PC-9 (cell line): Measurements from ENCODE around the gene HSPA1A. TPM values are rescaled to one million over a fixed set of nuclear protein-coding genes. Genes with fewer than 3 reads are reported as not detected.

Experiments used
- BruUV-seq: library from RNA; stranded (reverse); fragments of 400-500 nt; replicated peaks from 2 replicates; lab custom pipeline; 2021; lab: Mats Ljungman, UMichigan
- CTCF ChIA-PET: fragments of 300-600 bp; sonication (Branson Sonifier 250); formaldehyde crosslinking; loops from one replicate; lab custom pipeline; 2022; ENCODE audit warnings: antibody characterized with exemption; lab: Charles Lee
- POLR2A ChIA-PET: fragments of 300-600 bp; sonication (Branson Sonifier 250); formaldehyde crosslinking; loops from one replicate; lab custom pipeline; 2022; ENCODE audit warnings: antibody characterized with exemption; ENCODE audit not compliant: unreplicated experiment; lab: Charles Lee
- DNase-seq, 2 experiments: peaks; one replicate each; pipeline versions ENCODE4 v3.0.0 to v3.0.0-alpha.2; 2015 to 2022; ENCODE audit warnings: mixed read lengths in 1 of 2
- H2AFZ ChIP-seq: fragments of 200-600 bp; sonication (generic); 2 replicates; pipeline ENCODE4 v1.8.1; 2017; ENCODE audit warnings: antibody characterized with exemption
- H3F3A ChIP-seq: fragments of 200-600 bp; sonication (generic); 2 replicates; pipeline ENCODE4 v1.8.1; 2017; ENCODE audit warnings: antibody characterized with exemption, mild to moderate bottlenecking, low read depth; ENCODE audit not compliant: insufficient read depth
- H3K27ac ChIP-seq: fragments of 200-600 bp; sonication (generic); 2 replicates; pipeline ENCODE4 v1.6.1; 2016; ENCODE audit warnings: mixed run types
- H3K27me3 ChIP-seq: fragments of 200-600 bp; sonication (generic); 2 replicates; pipeline ENCODE4 v1.6.1; 2016; ENCODE audit warnings: low read depth, mixed run types; ENCODE audit not compliant: insufficient read depth
- H3K36me3 ChIP-seq: fragments of 200-600 bp; sonication (generic); 2 replicates; pipeline ENCODE4 v1.6.1; 2016; ENCODE audit warnings: low read depth, mixed run types
- H3K4me1 ChIP-seq: fragments of 200-600 bp; sonication (generic); replicated peaks from 2 replicates; pipeline ENCODE4 v1.6.1; 2016; ENCODE audit warnings: mixed run types; ENCODE audit not compliant: insufficient read depth
- H3K4me2 ChIP-seq: fragments of 200-600 bp; sonication (generic); 2 replicates; pipeline ENCODE4 v1.6.1; 2017; ENCODE audit warnings: mixed run types
- H3K4me3 ChIP-seq: fragments of 200-600 bp; sonication (generic); 2 replicates; pipeline ENCODE4 v1.6.1; 2016; ENCODE audit warnings: mixed run types
- H3K79me2 ChIP-seq: fragments of 200-600 bp; sonication (generic); 2 replicates; pipeline ENCODE4 v1.6.1; 2017; ENCODE audit warnings: low read depth, mixed run types
- H3K9me2 ChIP-seq: fragments of 200-600 bp; sonication (generic); 2 replicates; pipeline ENCODE4 v1.8.1; 2017; ENCODE audit warnings: mild to moderate bottlenecking; ENCODE audit not compliant: insufficient read depth
- H3K9me3 ChIP-seq: fragments of 200-600 bp; sonication (generic); 2 replicates; pipeline ENCODE4 v1.8.1; 2016; ENCODE audit warnings: low read depth; ENCODE audit not compliant: insufficient read depth
- H4K20me1 ChIP-seq: fragments of 200-600 bp; sonication (generic); 2 replicates; pipeline ENCODE4 v1.8.1; 2017; ENCODE audit not compliant: insufficient read depth
- EZH2 ChIP-seq: fragments of 200-600 bp; sonication (generic); IDR thresholded peaks from 2 replicates; pipeline ENCODE4 v1.8.0; 2017; ENCODE audit warnings: antibody characterized with exemption, low read depth
- intact Hi-C: fragments of 100-400 bp; cut with micrococcal nuclease; formaldehyde crosslinking; loops from one replicate; pipeline ENCODE4 v1.10.0; 2022; ENCODE audit not compliant: unreplicated experiment
- total RNA-seq: library from RNA; stranded (reverse); gene quantifications from 2 replicates; pipeline ENCODE4 v1.2.3, GENCODE V29; 2021
- TF ChIP-seq, protein P1 (sequence below): fragments of 200-600 bp; sonication (generic); conservative IDR thresholded peaks from 2 replicates; pipeline ENCODE4 v1.6.1; 2017; ENCODE audit warnings: mixed run types, antibody characterized with exemption, mild to moderate bottlenecking, moderate library complexity

HSPA1A gene
- total RNA-seq, 1 experiment from 2014 or later, result 385 TPM

DNA sequence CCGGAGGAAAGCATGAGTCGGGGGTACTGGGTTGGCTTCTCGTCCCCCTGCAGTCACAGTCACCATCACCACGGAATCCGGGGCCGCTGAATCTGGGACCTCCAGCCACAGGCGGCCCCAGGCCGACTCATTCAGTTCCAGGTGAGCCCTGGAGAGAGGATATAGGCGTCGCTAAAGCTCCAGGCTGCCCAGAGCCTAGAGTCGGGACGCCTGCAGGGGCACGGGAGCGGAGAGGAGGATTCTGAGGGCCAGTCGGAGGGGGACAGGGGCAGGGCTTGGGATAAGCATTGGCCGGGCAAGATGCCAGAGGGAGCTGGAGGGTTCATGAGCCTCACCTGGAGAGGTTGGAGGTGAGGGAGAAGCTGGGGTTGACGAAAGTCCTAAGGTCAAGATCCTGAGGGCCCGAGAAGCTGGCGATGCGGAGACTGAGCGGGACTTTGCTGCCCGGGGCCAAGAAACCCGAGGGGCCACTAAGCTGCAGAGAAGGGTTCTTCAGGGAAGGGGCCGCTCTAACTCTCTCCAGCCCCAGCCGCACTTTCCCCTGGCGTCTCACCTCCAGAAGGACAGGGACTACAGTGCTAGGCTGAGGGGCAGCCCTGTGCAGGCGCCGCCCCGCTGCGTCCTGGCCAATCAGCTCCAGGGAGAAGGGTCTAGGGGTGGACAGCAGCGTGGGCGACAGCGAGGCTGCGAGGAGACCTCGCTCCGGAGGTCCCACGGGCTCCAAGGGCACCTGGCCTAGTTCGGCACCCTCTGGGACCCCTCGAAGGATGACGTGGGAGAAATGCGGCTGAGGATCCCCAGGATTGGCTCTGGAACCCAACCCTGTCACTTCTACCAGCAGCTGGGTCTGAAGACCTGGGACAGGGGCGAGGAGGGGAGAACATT is 49.2 kb upstream of the HSPA1A start:
- intact Hi-C loops, result no loop called here
- Histone ChIP-seq H3K36me3 (no peaks in the 10 kb centered on the region), H4K20me1 (no peaks in the 10 kb centered on the region), H3F3A (peaks cover 12% of the 10 kb centered on the region; the same call in 1 of the 2 replicates), H3K4me3 (no peak overlapping the region), H3K27ac (no peak overlapping the region), H3K79me2 (no peaks in the 10 kb centered on the region), H3K27me3 (no peaks in the 10 kb centered on the region), H3K4me1 (peaks cover 8% of the 10 kb centered on the region; the same call in 1 of the 2 replicates), H3K9me2 (no peaks in the 10 kb centered on the region), H3K9me3 (no peaks in the 10 kb centered on the region), H2AFZ (no peak overlapping the region), H3K4me2 (no peak overlapping the region)
- CTCF ChIA-PET, result interaction anchor here (0.5 to 1.0 kb wide), 2 partner anchors 27 to 28 kb away, joined by 3 to 4 read pairs; no protein-coding TSS in a partner anchor
- no peak for TF ChIP-seq EZH2
- TF ChIP-seq, protein P1, sequence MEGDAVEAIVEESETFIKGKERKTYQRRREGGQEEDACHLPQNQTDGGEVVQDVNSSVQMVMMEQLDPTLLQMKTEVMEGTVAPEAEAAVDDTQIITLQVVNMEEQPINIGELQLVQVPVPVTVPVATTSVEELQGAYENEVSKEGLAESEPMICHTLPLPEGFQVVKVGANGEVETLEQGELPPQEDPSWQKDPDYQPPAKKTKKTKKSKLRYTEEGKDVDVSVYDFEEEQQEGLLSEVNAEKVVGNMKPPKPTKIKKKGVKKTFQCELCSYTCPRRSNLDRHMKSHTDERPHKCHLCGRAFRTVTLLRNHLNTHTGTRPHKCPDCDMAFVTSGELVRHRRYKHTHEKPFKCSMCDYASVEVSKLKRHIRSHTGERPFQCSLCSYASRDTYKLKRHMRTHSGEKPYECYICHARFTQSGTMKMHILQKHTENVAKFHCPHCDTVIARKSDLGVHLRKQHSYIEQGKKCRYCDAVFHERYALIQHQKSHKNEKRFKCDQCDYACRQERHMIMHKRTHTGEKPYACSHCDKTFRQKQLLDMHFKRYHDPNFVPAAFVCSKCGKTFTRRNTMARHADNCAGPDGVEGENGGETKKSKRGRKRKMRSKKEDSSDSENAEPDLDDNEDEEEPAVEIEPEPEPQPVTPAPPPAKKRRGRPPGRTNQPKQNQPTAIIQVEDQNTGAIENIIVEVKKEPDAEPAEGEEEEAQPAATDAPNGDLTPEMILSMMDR, result no peak
- POLR2A ChIA-PET, result interaction anchor here (0.5 kb wide), 1 partner anchor 28 kb away, joined by 5 read pairs; no protein-coding TSS in a partner anchor
- BruUV-seq, result no TSS peak
- DNase-seq, result no peak

DNA sequence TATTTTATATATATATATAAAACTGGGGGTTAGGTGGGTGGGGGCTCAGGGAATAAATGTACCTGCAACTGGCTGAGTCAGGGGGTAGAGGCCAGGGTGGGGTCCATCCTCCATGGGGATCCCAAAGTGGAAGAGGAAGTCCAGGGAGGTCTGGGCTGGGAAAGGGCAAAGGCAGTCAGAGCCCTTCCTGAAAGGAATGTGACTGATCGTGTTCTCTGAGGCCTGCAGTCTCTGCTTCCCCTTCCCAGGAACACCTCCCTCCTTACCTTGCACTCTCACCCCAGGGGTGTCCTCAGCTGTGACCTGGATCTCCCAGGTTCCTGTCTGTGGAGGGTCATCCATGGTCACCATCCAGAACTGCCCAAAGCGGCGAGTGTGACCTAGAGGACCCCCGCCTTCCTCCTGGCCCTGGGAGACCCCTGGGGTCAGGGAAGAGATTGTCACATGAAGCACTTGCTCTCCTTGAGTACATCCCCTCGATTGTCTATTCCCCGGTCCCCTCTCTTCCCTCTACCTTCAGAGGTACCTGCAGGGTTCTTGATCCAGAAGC is 48.2 kb upstream of the HSPA1A start:
- CTCF ChIA-PET, result no interaction called here
- no peak overlapping the region for H2AFZ ChIP-seq

More for the DNA sequence above, 48.2 kb upstream of the HSPA1A start:
- BruUV-seq, result no TSS peak
- POLR2A ChIA-PET, result no interaction called here
- Histone ChIP-seq H3K27me3 (no peaks in the 10 kb centered on the region), H3K4me1 (peaks cover 8% of the 10 kb centered on the region; the same call in 1 of the 2 replicates), H4K20me1 (no peaks in the 10 kb centered on the region), H3K27ac (no peak overlapping the region), H3F3A (peaks cover 14% of the 10 kb centered on the region; the same call in 1 of the 2 replicates), H3K4me3 (no peak overlapping the region), H3K4me2 (no peak overlapping the region), H3K9me2 (no peaks in the 10 kb centered on the region), H3K79me2 (no peaks in the 10 kb centered on the region), H3K9me3 (no peaks in the 10 kb centered on the region), H3K36me3 (no peaks in the 10 kb centered on the region)
- TF ChIP-seq, protein P1, result no peak
- no peak for TF ChIP-seq EZH2
- no peak for DNase-seq
- intact Hi-C loops, result no loop called here
